NCI-H2029 treated with DMSO at 0.1 percent for 48 hours (cell line): ENCODE measurements around the gene GABBR2.

Source experiments
- DNase-seq: peaks from one replicate; lab custom pipeline; 2025; lab: John Stamatoyannopoulos, UW

GABBR2 gene

DNA sequence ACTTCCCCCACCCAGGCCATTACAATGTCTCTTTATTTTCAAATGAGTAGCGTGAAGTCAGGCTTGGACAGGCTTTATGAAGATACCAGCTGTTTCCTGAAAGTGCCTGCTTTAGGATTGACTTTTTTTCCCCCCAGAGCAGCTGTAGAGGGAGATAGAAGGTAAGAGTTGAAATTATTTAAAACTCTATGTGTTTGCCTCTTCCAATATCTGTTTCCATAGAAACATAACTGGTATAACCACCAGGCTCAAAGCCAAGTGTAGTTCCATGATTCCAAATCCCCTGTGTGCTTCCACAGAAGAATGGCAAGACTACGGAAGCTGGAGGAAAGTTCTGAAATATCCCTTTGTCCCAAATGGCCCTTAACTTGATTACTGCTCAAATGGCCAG lies 365.9 kb downstream of the GABBR2 start:
- DNase-seq, result no peak

DNA sequence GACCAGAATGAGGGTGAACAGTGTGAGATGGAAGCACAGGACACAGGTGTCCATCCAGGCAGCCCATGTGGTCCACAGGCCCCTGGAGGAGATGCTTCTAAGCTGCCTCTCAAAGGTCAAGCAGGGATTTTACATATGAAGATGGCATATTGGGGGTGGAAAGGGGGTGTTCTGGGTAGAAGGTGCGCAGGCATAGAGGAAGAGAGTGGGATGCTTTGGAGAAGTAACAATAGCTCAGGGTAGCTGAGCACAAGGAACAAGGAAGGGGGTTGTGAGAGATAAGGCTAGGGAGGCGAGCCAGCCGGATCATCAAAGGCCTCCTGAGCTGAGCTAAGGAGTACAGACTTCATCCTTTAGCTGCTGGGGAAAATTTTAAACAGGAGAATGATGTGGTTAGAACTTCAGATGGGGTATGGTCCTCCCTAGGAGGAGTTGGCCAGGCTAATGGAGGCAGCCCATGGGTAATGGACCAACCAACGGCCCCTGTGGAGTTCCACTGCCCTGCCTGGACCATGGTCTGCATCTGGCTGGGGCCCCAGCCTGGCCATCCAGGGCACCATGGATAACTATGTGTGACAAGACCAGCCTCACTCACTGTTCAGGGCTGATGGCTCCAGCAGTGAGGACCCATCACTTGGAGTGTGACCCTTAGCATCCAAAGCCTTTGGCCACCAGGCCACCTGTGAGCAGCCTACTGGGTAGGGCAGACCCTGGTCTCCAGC lies 366.5 kb downstream of the GABBR2 start:
- DNase-seq, result no peak

GRCh38 chr9:98341157-98342097 lies 367.3 kb downstream of the GABBR2 start:
- no peak for DNase-seq

DNA sequence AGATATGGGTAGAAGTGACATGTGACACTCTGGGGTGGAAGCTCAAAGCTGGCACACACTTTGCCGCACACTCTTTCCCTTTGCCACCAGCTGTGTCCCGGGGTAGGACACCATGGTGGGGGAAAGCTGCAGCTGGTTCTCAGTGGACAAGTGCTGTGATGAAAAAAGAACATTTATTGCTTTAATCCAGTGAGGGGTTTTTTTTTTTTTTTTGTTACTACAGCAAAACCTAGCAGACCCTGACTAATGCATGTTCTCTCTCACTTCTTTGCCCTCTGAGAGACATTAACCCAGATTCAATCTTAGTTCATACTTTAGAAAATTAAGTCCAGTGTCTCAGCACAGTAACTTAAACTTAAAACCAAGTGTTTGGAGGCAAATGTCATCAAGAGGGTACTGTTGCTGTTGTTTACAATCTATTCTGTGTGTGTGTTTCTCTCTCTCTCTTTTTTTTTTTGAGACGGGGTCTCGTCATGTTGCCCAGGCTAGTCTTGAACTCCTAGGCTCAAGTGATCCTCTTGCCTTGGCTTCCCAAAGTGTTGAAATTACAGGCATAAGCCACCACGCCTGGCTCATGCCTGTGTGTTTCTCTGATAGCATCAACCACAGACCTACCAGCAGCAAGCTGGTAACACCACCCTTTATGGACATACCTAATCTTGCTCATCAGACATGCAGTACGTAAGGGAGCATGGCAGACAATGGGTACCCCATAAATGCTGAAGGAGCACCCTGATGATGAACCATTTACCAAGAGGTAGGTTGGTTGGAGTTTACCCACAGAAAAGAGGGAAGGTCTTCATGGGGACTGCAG lies 368.5 kb downstream of the GABBR2 start:
- no peak for DNase-seq

DNA sequence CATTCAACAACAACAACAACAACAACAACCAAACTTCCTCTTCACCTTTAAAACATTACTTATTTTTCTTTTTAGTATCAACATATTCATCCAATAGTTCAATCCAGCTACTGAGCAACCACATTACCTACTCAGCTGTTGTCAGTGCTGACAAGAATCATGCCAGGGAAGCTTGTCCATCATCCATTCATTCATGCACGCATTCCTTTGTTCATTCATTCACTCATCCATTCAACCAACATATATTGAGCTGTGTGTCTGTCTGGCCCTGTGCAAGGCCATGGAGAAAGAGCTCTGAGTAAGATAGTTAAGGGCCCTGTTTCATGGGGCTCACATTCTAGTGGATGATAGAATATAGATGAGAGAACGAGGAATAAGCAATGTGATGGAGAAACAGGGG lies 373.1 kb downstream of the GABBR2 start:
- no peak for DNase-seq

DNA sequence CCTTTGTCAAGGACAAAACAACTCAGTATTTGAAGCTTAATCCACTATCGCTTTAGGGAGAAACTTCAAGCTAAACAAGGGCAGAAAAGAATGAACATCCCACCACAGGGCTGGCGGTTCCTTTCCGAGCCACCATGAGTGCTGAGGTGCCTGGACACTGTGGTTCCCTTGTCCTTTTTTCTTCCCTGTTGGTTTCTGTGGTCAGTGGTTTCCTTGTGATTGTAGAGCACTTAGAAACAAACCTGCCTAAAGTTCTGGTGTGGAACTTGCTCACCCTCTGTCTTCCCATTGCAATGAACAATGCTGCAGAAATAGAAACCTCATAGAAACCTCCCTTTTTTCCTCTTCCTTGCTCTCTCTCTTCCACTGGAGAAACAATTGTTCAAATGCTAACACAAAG lies 373.9 kb downstream of the GABBR2 start:
- no peak for DNase-seq

DNA sequence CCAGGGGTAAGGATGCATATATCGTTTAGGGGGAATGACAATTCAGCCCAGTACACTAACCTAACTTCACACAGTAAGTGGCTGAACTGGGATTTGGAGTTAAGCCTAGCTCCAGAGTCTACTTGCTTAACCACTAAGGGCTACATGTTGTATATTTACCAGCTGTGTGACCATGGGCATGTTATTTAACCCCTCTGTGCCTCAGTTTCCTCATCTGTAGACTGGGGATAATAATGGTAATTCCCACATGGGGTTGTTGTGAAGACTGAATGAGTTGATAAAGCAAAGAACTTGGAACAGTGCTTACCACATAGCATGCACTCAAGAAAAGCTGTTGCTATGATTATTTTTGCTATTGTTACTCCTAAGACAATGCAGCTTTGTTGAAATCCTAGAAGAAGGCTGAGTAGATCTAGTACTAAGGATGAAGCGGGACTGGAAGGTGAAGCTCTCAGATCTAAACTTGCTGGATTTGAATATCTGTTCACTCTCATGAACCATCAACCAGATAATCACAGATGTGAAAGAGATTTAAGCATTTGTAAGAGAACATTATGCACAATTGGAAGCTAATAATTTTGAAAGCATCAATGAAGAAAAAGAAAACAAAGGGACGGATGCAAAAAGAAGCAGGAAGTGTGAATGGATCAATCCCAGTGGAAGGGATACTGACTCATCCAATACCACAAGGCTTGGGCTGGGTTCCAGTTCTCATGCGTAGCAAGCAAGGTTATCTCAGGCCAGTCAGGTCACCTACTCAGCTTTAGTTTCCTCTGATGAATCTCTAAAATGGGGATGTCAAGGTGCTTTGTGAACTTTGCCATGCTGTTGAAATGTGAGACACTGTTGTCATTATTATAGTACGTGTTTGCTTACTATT lies 374.8 kb downstream of the GABBR2 start:
- no peak for DNase-seq

GRCh38 chr9:98332405-98332831 lies 376.3 kb downstream of the GABBR2 start:
- no peak for DNase-seq

DNA sequence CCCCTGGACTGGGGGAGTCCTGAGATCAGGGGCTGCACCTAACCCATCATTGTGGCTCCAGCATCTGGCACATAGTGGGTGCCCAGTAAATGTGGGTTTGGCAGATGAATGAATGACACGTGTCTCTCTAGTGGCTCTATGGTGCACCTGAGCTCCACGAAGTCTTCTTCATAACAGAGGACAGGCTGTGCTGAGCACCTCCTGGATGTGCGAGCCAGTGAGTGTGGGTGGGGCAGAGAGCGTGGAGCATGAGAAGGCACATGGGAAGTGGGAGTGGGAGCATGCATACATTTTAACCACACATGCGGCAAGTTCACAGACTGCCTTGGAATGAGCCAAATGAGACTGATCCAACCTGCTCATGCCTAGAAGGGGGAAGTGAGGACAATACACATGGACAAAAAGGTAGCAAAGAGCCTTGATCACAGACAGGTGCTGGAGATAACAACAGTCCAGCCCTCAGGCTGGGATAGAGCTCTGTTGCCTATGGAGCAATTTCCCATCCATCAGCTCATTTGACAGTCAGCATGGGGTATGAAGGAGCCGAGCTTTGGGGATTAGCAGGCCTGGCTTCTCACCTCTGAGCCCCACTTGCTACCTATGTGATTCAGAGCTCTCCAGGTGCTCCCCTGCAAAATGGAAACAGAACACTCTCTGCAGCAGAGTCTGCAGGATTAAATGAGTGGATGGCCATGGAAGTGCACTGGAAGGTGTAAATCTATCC lies 377.0 kb downstream of the GABBR2 start:
- no peak for DNase-seq

- no peak for DNase-seq
These were observed 377.9 kb downstream of the GABBR2 start for GRCh38 chr9:98330831-98331230.

DNA sequence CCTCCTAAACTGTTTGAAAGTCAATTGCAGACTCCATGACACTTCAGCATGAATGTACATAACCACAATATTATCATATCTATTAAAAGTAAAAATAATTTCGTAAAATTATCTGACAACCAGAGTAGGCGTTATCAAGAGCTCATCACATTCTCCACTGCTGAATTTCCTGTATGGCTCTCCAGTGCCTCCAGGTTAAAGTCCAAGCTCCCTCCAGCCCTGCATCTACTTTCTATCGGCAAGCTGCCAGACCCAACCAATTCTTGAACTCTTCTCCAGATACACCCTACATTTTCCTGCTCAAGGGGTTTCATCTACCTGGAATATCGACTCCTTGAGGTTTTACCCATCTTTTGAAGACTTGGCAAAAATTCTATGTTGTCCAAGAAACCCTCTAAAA lies 378.8 kb downstream of the GABBR2 start:
- DNase-seq, result no peak

GRCh38 chr9:98329281-98329680 lies 379.5 kb downstream of the GABBR2 start:
- no peak for DNase-seq

GRCh38 chr9:98328770-98329169 lies 380.0 kb downstream of the GABBR2 start:
- no peak for DNase-seq

GRCh38 chr9:98328141-98328540 lies 380.6 kb downstream of the GABBR2 start:
- DNase-seq, result no peak

DNA sequence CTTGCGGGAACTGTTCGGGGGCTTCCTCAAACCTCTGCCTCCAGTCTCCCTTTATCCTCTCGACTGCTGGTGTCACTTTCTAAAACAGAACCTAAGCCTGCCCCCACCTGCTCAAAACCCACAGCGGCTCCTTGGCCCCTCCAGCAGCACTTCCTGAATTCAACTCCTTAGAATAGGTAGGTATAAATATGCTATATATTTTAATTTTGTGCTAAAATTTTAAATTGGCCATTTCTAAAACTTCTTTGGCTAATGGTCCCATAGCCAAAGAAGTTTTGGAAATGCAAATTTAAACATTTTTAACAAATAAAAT lies 381.5 kb downstream of the GABBR2 start:
- DNase-seq, result no peak

GRCh38 chr9:98326459-98327248 lies 382.1 kb downstream of the GABBR2 start:
- no peak for DNase-seq

DNA sequence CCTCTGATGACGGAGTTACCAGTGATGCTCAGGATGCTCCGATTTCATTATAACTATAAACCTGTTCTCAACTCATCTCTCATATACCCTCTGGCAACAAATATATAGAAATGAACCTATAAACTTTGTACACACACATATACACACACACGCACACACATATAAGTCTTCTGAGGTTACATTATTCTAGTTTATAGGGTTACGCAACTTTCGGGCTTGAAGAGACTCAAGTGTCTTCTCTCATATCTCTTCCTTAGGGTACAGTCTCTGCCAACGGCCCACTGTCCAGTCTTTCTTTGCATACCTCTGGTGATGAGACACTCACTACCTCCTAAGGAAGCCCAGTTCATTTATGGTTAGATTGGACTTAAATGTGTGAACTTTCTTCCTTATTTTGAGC lies 383.9 kb downstream of the GABBR2 start:
- no peak for DNase-seq

DNA sequence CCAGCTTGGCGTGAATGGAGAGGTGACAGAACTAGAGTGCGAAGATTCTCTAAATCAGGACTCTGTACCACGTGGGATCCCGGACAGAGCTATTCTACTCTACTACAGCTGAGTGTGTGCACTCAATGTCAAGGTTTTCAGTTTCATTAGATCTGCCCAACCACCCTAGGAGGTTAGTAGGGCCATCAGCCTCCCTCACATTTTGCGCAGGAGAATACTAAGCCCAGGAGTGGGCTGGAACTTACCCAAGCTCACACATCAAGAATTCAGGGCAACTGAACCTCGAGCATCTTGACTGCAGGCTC lies 385.0 kb downstream of the GABBR2 start:
- no peak for DNase-seq

GRCh38 chr9:98323051-98323830 lies 385.5 kb downstream of the GABBR2 start:
- DNase-seq, result no peak

DNA sequence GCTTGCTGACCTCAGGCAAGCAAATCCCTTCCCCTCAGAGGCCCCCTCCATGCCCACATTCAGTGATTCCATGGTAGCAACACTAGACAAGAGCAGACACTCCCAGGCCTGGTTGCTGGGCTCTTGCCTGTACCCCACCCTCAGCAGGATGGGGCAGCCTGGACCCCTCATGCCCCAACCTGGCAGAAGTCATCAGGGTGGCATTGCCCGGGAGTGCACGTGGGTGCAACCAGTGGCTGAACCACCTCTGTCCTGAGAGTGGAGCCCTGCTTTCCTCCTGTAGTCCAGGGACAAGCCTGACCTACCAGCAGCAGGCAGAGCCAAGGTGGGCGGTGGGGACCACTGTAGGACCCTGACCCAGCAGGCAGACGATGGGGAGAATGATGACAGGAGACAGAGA lies 387.5 kb downstream of the GABBR2 start:
- DNase-seq, result no peak
